ENCODE measurements around the gene INTS3. TPM values are rescaled to one million over a fixed set of nuclear protein-coding genes. Genes with fewer than 3 reads are reported as not detected.

Gene INTS3
- total and polyA plus RNA-seq, 2 of the 8 experiments (the other 6 are each of a cell fraction or from before 2014, with no cell fraction given) = 66.8 to 93.2 TPM

DNA sequence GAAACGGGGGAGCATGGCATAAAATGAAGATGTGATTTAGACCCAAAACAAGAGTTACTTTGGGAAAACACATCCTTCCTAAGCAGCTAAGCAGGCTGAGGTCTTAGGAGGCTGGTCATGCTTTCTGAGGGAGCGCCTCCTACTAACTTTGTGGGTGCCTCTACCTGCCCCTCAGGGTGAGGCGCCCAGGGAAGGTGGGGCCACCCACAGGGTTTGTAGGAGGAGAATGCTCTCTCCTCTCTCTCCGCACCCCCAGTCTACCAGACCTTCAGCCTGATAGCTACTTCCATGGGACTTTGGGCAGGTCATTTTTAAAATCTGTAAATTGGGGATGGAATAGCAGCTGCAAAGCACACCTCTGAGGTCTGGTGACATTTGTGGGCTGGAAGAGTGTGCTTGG lies 71.2 kb downstream of the INTS3 start:
- no peak for TF ChIP-seq BACH1 (IDR thresholded peaks at IDR 0.05; ENCODE audit: low read length)
- TF ChIP-seq TBP (IDR thresholded peaks at IDR 0.05; ENCODE audit: low read depth, low read length) = no peak
- TF ChIP-seq TAF7 (optimal IDR thresholded peaks at IDR 0.05; ENCODE audit: borderline replicate concordance, low read depth, low read length) = no peak
- TF ChIP-seq FOSL1 (IDR thresholded peaks at IDR 0.05; ENCODE audit: insufficient read depth, low read depth, low read length) = no peak
- no peak for TF ChIP-seq NANOG (IDR thresholded peaks at IDR 0.05; ENCODE audit: insufficient read depth, low read depth, low read length, poor library complexity, severe bottlenecking)
- TF ChIP-seq RFX5 (IDR thresholded peaks at IDR 0.05; ENCODE audit: borderline replicate concordance, low read depth, low read length) = no peak
- Histone ChIP-seq H3K27ac (ENCODE audit: low read depth, low read length) (no peak overlapping the region), H3K79me1 (ENCODE audit: low read depth, low read length) (no peaks in the 10 kb centered on the region), H3K23me2 (ENCODE audit: low read depth, low read length) (no peaks in the 10 kb centered on the region; the same call in 1 of the 2 replicates), H3K18ac (ENCODE audit: extremely low read depth, low read length) (no peak overlapping the region), H3K14ac (ENCODE audit: insufficient read length) (no peak overlapping the region), H2AK5ac (ENCODE audit: low read depth, low read length) (no peak overlapping the region), H2BK5ac (ENCODE audit: low read depth, low read length) (no peak overlapping the region), H4K5ac (ENCODE audit: insufficient read length, low read depth, low read length) (no peak overlapping the region), H3K4me3 (ENCODE audit: extremely low read depth in 1 of 4, insufficient read depth in 2 of 4, low read depth in 3 of 4, low read length in 4 of 4) (no peak overlapping the region), H3K27me3 (replicated peaks in 1 of 4; ENCODE audit: control insufficient read depth in 3 of 4, extremely low read depth in 1 of 4, insufficient read depth in 3 of 4, low read length in 3 of 4) (no peaks in the 10 kb centered on the region), H2BK120ac (replicated peaks; ENCODE audit: low read depth, low read length) (no peak overlapping the region), H4K8ac (ENCODE audit: extremely low read depth, insufficient read depth, low read length) (no peak overlapping the region), H3K4me2 (ENCODE audit: insufficient read depth in 1 of 2, low read depth in 2 of 2, low read length in 2 of 2) (no peak overlapping the region), H2BK20ac (ENCODE audit: low read length) (no peak overlapping the region), H3K79me2 (ENCODE audit: control insufficient read depth in 1 of 2, insufficient read depth in 2 of 2, low read length in 2 of 2) (no peaks in the 10 kb centered on the region), H2BK12ac (ENCODE audit: low read depth, low read length) (no peak overlapping the region), H3K23ac (ENCODE audit: insufficient read length) (no peak overlapping the region), H2BK15ac (ENCODE audit: low read length) (no peak overlapping the region), H3K4ac (replicated peaks; ENCODE audit: insufficient read length, low read depth, low read length) (no peak overlapping the region), H4K91ac (replicated peaks; ENCODE audit: insufficient read length, low read length) (no peak overlapping the region), H3K56ac (replicated peaks; ENCODE audit: insufficient read length, low read depth, low read length) (no peak overlapping the region), H3K9ac (replicated peaks in 1 of 4; ENCODE audit: extremely low read depth in 1 of 4, low read depth in 3 of 4, low read length in 3 of 4) (no peak overlapping the region), H3K9me3 (ENCODE audit: insufficient read depth in 2 of 2, low read depth in 1 of 2, low read length in 1 of 2) (no peaks in the 10 kb centered on the region), H4K20me1 (replicated peaks in 1 of 2; ENCODE audit: control insufficient read depth in 1 of 2, insufficient read depth in 2 of 2, low read length in 2 of 2) (peaks cover 0 to 7% of the 10 kb centered on the region in 2 experiments), H2AFZ (ENCODE audit: low read length) (no peak overlapping the region), H3K36me3 (ENCODE audit: control insufficient read depth in 2 of 4, insufficient read depth in 4 of 4, low read length in 3 of 4) (no peaks in the 10 kb centered on the region; a peak in 1 of 8 replicates), H3K4me1 (replicated peaks in 1 of 4; ENCODE audit: control insufficient read depth in 3 of 4, insufficient read depth in 4 of 4, low read length in 3 of 4) (peaks cover 6 to 19% (median 11%) of the 10 kb centered on the region in 4 experiments)
- DNase-seq (ENCODE audit: low read depth in 1 of 2, low spot score in 2 of 2) (no peak), FAIRE-seq (no peak)
- ChIA-PET CTCF (ENCODE audit: partially characterized antibody) (interaction anchor here (0.6 to 3.3 kb wide), 9 partner anchors 15 to 188 kb away, joined by 3 to 15 read pairs (median 6); no protein-coding TSS in a partner anchor), POLR2A (ENCODE audit: partially characterized antibody) (interaction anchor here (1.1 to 15.1 kb wide), 4 partner anchors 17 to 194 kb away, joined by 3 to 153 read pairs (median 5); partner anchors contain the start of genes JTB, RPS27 and SLC39A1)
- 94% methylated on average over 4 of the region's 4 CpGs; no CpG with 5 or more reads in 1 of the 2 experiments for WGBS, 2 experiments (ENCODE audit: extremely low coverage in 1 of 2, insufficient coverage in 1 of 2, insufficient read length in 1 of 2, insufficient replicate concordance in 2 of 2, low coverage in 1 of 2, low lambda C conversion rate in 2 of 2, missing lambda C conversion rate in 1 of 2)

Data from H1 (cell line).